ENCODE results near the gene EFCC1. TPM values are rescaled to one million over a fixed set of nuclear protein-coding genes. Genes with fewer than 3 reads are reported as not detected.

Gene EFCC1
- total RNA-seq, 1 experiment from 2014 or later: not detected

DNA sequence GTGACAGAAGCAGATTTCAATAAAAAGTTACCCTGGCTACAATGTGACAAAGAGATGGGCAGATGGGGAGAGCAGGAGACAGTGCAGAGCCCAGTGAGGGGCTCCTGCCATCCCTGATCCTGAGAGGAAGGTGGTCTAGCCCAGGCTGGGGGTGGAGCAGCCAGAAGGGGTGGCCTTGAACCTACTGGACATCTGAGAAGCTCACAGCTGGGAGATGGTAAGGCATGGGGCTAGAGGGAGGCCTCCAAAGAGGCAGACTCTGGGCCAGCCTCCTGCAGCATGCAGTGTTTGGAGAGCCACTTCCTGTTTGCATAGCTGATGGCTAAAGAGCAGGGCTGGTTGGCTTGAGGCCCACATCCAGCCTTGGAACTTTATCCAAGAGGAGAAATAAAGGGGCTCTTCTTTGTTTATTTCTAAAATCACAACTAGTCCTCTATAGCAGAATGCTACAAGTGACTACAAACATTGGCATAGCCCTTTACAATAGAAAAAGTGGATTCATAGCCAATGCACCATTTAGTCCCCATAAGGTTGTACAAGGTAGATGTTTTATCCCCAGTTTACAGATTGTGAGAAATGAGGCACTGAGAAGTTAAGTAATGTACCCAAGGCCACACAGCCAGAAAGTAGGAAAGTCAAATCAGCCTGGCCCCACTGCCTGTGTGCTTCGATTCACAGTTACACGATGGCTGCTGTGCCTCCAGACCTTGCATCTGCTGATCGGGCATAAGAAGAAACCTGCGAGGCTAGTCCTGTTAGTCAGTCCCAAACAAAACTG is 4.6 kb downstream of the EFCC1 start:
- peaks cover 33% of the 10 kb centered on the region for H3K27me3 ChIP-seq (replicated peaks; ENCODE audit: insufficient read depth, low read depth, low read length, poor library complexity)
- ChIA-PET POLR2A (ENCODE audit: low non-redundant PET) (no interaction called here), CTCF (no interaction called here)
- TF ChIP-seq EZH2 (IDR thresholded peaks at IDR 0.05; ENCODE audit: borderline replicate concordance, low read depth, low read length, poor library complexity, severe bottlenecking) (no peak), CTCF (conservative IDR thresholded peaks at IDR 0.05; ENCODE audit: low read depth, low read length) (no peak)
- H3K4me1 ChIP-seq (ENCODE audit: insufficient read depth, low read length, poor library complexity, severe bottlenecking): peaks cover 10% of the 10 kb centered on the region
- H3K36me3 ChIP-seq (ENCODE audit: insufficient read depth, low read length, poor library complexity, severe bottlenecking): no peaks in the 10 kb centered on the region
- H3K9me3 ChIP-seq (ENCODE audit: low read depth, low read length, poor library complexity, severe bottlenecking): no peaks in the 10 kb centered on the region
- no peak for DNase-seq (ENCODE audit: low spot score)
- no peak overlapping the region for H3K27ac ChIP-seq (ENCODE audit: low read depth, low read length, poor library complexity, severe bottlenecking)
- BruUV-seq (replicated peaks): no TSS peak
- no peak overlapping the region for H3K4me3 ChIP-seq (ENCODE audit: low read depth, low read length, poor library complexity, severe bottlenecking)
- intact Hi-C loops (cut with micrococcal nuclease; ENCODE audit: unreplicated experiment): no loop called here

DNA sequence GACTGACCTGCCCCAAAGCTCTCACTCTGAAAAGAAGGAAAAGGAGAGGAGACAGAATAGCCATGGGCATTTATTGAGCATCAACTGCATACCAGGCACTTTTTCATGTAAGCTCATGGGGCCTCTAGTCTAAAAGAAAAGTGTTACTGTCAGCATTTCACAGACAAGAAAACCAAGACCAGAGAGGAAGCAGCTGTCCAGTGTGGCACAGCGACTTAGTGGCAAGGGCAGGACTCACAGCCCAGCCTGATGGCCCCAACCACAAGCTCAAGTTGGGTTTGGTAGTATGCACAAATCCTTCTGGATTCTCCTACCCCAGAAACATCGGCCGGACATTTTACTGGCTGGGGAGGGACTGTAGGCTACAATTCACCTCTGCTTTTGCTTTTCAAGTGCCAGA is 5.8 kb downstream of the EFCC1 start:
- Histone ChIP-seq H3K4me3 (ENCODE audit: low read depth, low read length, poor library complexity, severe bottlenecking) (no peak overlapping the region), H3K36me3 (ENCODE audit: insufficient read depth, low read length, poor library complexity, severe bottlenecking) (no peaks in the 10 kb centered on the region), H3K27me3 (replicated peaks; ENCODE audit: insufficient read depth, low read depth, low read length, poor library complexity) (peaks cover 22% of the 10 kb centered on the region), H3K27ac (ENCODE audit: low read depth, low read length, poor library complexity, severe bottlenecking) (no peak overlapping the region), H3K4me1 (ENCODE audit: insufficient read depth, low read length, poor library complexity, severe bottlenecking) (peaks cover 5% of the 10 kb centered on the region), H3K9me3 (ENCODE audit: low read depth, low read length, poor library complexity, severe bottlenecking) (no peaks in the 10 kb centered on the region)
- no peak for TF ChIP-seq EZH2 (IDR thresholded peaks at IDR 0.05; ENCODE audit: borderline replicate concordance, low read depth, low read length, poor library complexity, severe bottlenecking)
- ChIA-PET CTCF (no interaction called here), POLR2A (ENCODE audit: low non-redundant PET) (interaction anchor here (0.7 kb wide), 1 partner anchor 11 kb away, joined by 3 read pairs; no protein-coding TSS in a partner anchor)
- intact Hi-C loops (cut with micrococcal nuclease; ENCODE audit: unreplicated experiment): no loop called here
- no TSS peak for BruUV-seq (replicated peaks)
- no peak for DNase-seq (ENCODE audit: low spot score)

DNA sequence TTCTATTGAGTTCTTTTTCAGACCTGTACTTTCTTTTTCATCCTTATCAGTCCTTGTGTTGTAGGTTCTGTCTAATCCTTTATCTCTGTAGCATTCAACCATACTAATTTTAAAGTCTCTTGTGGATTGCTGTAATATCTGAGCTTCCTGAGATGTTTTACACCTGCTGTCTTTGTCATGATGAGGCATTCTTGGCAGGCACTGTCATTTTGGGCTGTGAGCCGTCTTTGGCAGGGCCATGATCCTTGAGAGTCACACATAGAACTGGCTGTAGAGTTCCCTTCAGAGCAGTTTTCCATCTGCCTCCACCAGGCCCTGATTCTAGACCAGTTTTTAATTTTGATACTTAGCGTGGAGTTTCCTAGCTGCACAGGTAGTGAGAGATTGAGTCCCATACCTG is 6.7 kb downstream of the EFCC1 start:
- ChIA-PET CTCF (no interaction called here), POLR2A (ENCODE audit: low non-redundant PET) (no interaction called here)
- Histone ChIP-seq H3K36me3 (ENCODE audit: insufficient read depth, low read length, poor library complexity, severe bottlenecking) (no peaks in the 10 kb centered on the region), H3K4me3 (ENCODE audit: low read depth, low read length, poor library complexity, severe bottlenecking) (no peak overlapping the region), H3K9me3 (ENCODE audit: low read depth, low read length, poor library complexity, severe bottlenecking) (no peaks in the 10 kb centered on the region), H3K4me1 (ENCODE audit: insufficient read depth, low read length, poor library complexity, severe bottlenecking) (no peaks in the 10 kb centered on the region), H3K27me3 (replicated peaks; ENCODE audit: insufficient read depth, low read depth, low read length, poor library complexity) (peaks cover 12% of the 10 kb centered on the region), H3K27ac (ENCODE audit: low read depth, low read length, poor library complexity, severe bottlenecking) (no peak overlapping the region)
- BruUV-seq (replicated peaks): no TSS peak
- intact Hi-C loops (cut with micrococcal nuclease; ENCODE audit: unreplicated experiment): no loop called here
- no peak for DNase-seq (ENCODE audit: low spot score)
- TF ChIP-seq EZH2 (IDR thresholded peaks at IDR 0.05; ENCODE audit: borderline replicate concordance, low read depth, low read length, poor library complexity, severe bottlenecking) (no peak), CTCF (conservative IDR thresholded peaks at IDR 0.05; ENCODE audit: low read depth, low read length) (no peak)

DNA sequence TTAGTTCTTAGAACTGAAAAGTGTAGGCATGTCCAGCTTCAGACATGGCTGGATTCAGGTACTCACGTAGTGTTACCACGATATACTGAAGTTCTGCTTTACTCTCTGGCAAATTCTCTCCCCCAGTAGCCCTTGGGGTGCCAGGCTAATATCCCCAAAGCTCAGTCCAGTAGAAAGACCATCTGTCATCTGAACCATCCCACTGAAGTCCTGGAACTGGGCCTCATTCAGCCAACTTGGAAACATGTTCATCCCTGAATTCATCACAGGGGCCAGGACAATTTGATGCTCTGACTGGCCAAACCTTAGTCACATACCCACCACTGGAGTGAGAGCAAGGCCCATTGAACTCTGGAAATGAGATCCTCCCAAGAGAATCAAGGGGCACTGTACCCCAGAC is 8.2 kb downstream of the EFCC1 start:
- BruUV-seq (replicated peaks): no TSS peak
- ChIA-PET POLR2A (ENCODE audit: low non-redundant PET) (no interaction called here), CTCF (no interaction called here)
- no peak overlapping the region for H3K4me3 ChIP-seq (ENCODE audit: low read depth, low read length, poor library complexity, severe bottlenecking)
- no peaks in the 10 kb centered on the region for H3K9me3 ChIP-seq (ENCODE audit: low read depth, low read length, poor library complexity, severe bottlenecking)
- no peak for DNase-seq (ENCODE audit: low spot score)
- no peaks in the 10 kb centered on the region for H3K36me3 ChIP-seq (ENCODE audit: insufficient read depth, low read length, poor library complexity, severe bottlenecking)
- peaks cover 4% of the 10 kb centered on the region for H3K27me3 ChIP-seq (replicated peaks; ENCODE audit: insufficient read depth, low read depth, low read length, poor library complexity)
- intact Hi-C loops (cut with micrococcal nuclease; ENCODE audit: unreplicated experiment): no loop called here
- no peaks in the 10 kb centered on the region for H3K4me1 ChIP-seq (ENCODE audit: insufficient read depth, low read length, poor library complexity, severe bottlenecking)
- no peak for TF ChIP-seq CTCF (conservative IDR thresholded peaks at IDR 0.05; ENCODE audit: low read depth, low read length)
- no peak for TF ChIP-seq EZH2 (IDR thresholded peaks at IDR 0.05; ENCODE audit: borderline replicate concordance, low read depth, low read length, poor library complexity, severe bottlenecking)
- no peak overlapping the region for H3K27ac ChIP-seq (ENCODE audit: low read depth, low read length, poor library complexity, severe bottlenecking)
